ENCODE data around the gene DYNC2I2. TPM values are rescaled to one million over a fixed set of nuclear protein-coding genes. Genes with fewer than 3 reads are reported as not detected.

Gene DYNC2I2
- total RNA-seq, 3 donors from 2014 or later = 23.7 to 67.0 (median 54.1) TPM

GRCh38 chr9:128627906-128628305 lies 28.7 kb downstream of the DYNC2I2 start:
- no peaks in the 10 kb centered on the region for H3K4me1 ChIP-seq
- H3K27ac ChIP-seq = peak overlapping the region; percentile 37 to 61
- no peak for TF ChIP-seq POLR2AphosphoS5 (IDR thresholded peaks at IDR 0.05)
- TF ChIP-seq CTCF (IDR thresholded peaks at IDR 0.05) = no peak
- no peak for TF ChIP-seq POLR2A (IDR thresholded peaks at IDR 0.05)
- no peaks in the 10 kb centered on the region for H3K9me3 ChIP-seq
- DNase-seq (ENCODE audit: low spot score in 2 of 2) = no peak
- no peaks in the 10 kb centered on the region for H3K36me3 ChIP-seq
- no peaks in the 10 kb centered on the region for H3K27me3 ChIP-seq
- intact Hi-C loops (cut with DNase I; ENCODE audit: low total_unique reads) = no loop called here
- no peak overlapping the region for H3K4me3 ChIP-seq

- H3K9me3 ChIP-seq = no peaks in the 10 kb centered on the region
- TF ChIP-seq POLR2A (IDR thresholded peaks at IDR 0.05) (no peak), POLR2AphosphoS5 (IDR thresholded peaks at IDR 0.05) (no peak), CTCF (IDR thresholded peaks at IDR 0.05) (no peak)
- H3K4me3 ChIP-seq = no peak overlapping the region
- H3K27me3 ChIP-seq = no peaks in the 10 kb centered on the region
- no peaks in the 10 kb centered on the region for H3K4me1 ChIP-seq
- intact Hi-C loops (cut with DNase I; ENCODE audit: low total_unique reads) = no loop called here
- H3K27ac ChIP-seq = no peak overlapping the region
- H3K36me3 ChIP-seq = no peaks in the 10 kb centered on the region
- no peak for DNase-seq (ENCODE audit: low spot score in 2 of 2)
Measured at GRCh38 chr9:128627127-128627715, 29.4 kb downstream of the DYNC2I2 start.

GRCh38 chr9:128626181-128626580 lies 30.5 kb downstream of the DYNC2I2 start:
- Histone ChIP-seq H3K27me3 (no peaks in the 10 kb centered on the region), H3K4me1 (no peaks in the 10 kb centered on the region), H3K36me3 (peaks cover under 1% of the 10 kb centered on the region), H3K27ac (peak overlapping the region in 1 of 2 donors; percentile 32), H3K4me3 (no peak overlapping the region), H3K9me3 (no peaks in the 10 kb centered on the region)
- intact Hi-C loops (cut with DNase I; ENCODE audit: low total_unique reads) = no loop called here
- no peak for TF ChIP-seq POLR2A (IDR thresholded peaks at IDR 0.05)
- DNase-seq (ENCODE audit: low spot score in 2 of 2) = no peak

GRCh38 chr9:128625391-128626146 lies 31.1 kb downstream of the DYNC2I2 start:
- H3K36me3 ChIP-seq = peaks cover 6% of the 10 kb centered on the region
- H3K4me1 ChIP-seq = no peaks in the 10 kb centered on the region
- peak overlapping the region in 1 of 2 donors; percentile 12 for H3K27ac ChIP-seq
- no peaks in the 10 kb centered on the region for H3K27me3 ChIP-seq
- no peak overlapping the region for H3K4me3 ChIP-seq
- intact Hi-C loops (cut with DNase I; ENCODE audit: low total_unique reads) = no loop called here
- TF ChIP-seq POLR2AphosphoS5 (IDR thresholded peaks at IDR 0.05) (no peak), POLR2A (IDR thresholded peaks at IDR 0.05) (no peak), CTCF (IDR thresholded peaks at IDR 0.05) (no peak)
- DNase-seq (ENCODE audit: low spot score in 2 of 2) = no peak
- no peaks in the 10 kb centered on the region for H3K9me3 ChIP-seq

GRCh38 chr9:128624566-128624965 lies 32.1 kb downstream of the DYNC2I2 start:
- TF ChIP-seq CTCF (IDR thresholded peaks at IDR 0.05) (no peak), POLR2AphosphoS5 (IDR thresholded peaks at IDR 0.05) (no peak), POLR2A (IDR thresholded peaks at IDR 0.05) (no peak)
- no peak overlapping the region for H3K4me3 ChIP-seq
- no peaks in the 10 kb centered on the region for H3K9me3 ChIP-seq
- H3K4me1 ChIP-seq = no peaks in the 10 kb centered on the region
- DNase-seq (ENCODE audit: low spot score in 2 of 2) = no peak
- intact Hi-C loops (cut with DNase I; ENCODE audit: low total_unique reads) = no loop called here
- no peak overlapping the region for H3K27ac ChIP-seq
- H3K36me3 ChIP-seq = peaks cover 6% of the 10 kb centered on the region
- H3K27me3 ChIP-seq = no peaks in the 10 kb centered on the region

Data from breast epithelium (tissue), 4 donors.